Activated naive CD8-positive, alpha-beta T cell treated with anti-CD3 and anti-CD28 coated beads, Interleukin-2, amount 10 ng/mL, durations not matched to agents 7 days and 5 days (primary cell): ENCODE results near the gene CEP152. TPM values are rescaled to one million over a fixed set of nuclear protein-coding genes. Genes with fewer than 3 reads are reported as not detected.
A peak's percentile ranks its signal among the peaks of the same experiment; 100 is the strongest.
"Not testable (repeated sequence)": the region's sequence is repeated elsewhere in the genome, so short reads cannot be mapped to it uniquely, and the experiment has no call there.

Experiments used
- ATAC-seq: fragments of 150-1000 bp; cut with Tn5 transposase; one replicate; pipeline ENCODE4 v1.10.0; 2021; ENCODE audit warnings: low read depth, moderate library complexity
- POLR2A ChIA-PET: fragments of 350-600 bp; sonication (Branson Sonifier 250); formaldehyde crosslinking; loops from one replicate; lab custom pipeline; 2021; ENCODE audit warnings: antibody characterized with exemption; lab: Charles Lee
- DNase-seq: peaks from one replicate; pipeline ENCODE4 v3.0.0; 2021
- H3K27ac Mint-ChIP-seq: one replicate; pipeline ENCODE4 v1.8.0; 2022; ENCODE audit warnings: mild to moderate bottlenecking, mixed read lengths
- H3K27me3 Mint-ChIP-seq: one replicate; pipeline ENCODE4 v1.8.0; 2022; ENCODE audit warnings: mild to moderate bottlenecking, moderate library complexity, mixed read lengths
- H3K36me3 Mint-ChIP-seq: one replicate; pipeline ENCODE4 v1.8.0; 2021; ENCODE audit warnings: mild to moderate bottlenecking, mixed read lengths
- H3K4me1 Mint-ChIP-seq: one replicate; pipeline ENCODE4 v1.8.0; 2021; ENCODE audit warnings: mixed read lengths
- H3K4me3 Mint-ChIP-seq: one replicate; pipeline ENCODE4 v1.8.0; 2022; ENCODE audit warnings: mild to moderate bottlenecking, moderate library complexity, mixed read lengths
- H3K9me3 Mint-ChIP-seq: one replicate; pipeline ENCODE4 v1.8.0; 2021; ENCODE audit warnings: mixed read lengths
- total RNA-seq, 2 experiments: library from RNA; stranded (reverse); gene quantifications; one replicate each; pipeline ENCODE4 v1.2.3, GENCODE V29; 2021

CEP152 gene
- 10 to 100 TPM; 31.1 to 39.2 TPM for total RNA-seq

- ATAC-seq, result peak; percentile 96
- Mint-ChIP-seq H3K4me1 (peaks cover 37% of the 10 kb centered on the region), H3K27ac (peak within 1 kb of the TSS; percentile 96), H3K27me3 (peaks cover 9% of the 10 kb centered on the region), H3K4me3 (peak within 1 kb of the TSS; percentile 90), H3K9me3 (no peaks in the 10 kb centered on the region), H3K36me3 (peaks cover 9% of the 10 kb centered on the region)
- DNase-seq, result peak; percentile 93
- POLR2A ChIA-PET, result interaction anchor here (0.6 to 1.9 kb wide), 10 partner anchors 9 to 1954 kb away, joined by 3 to 14 read pairs (median 5); partner anchors contain the start of genes COPS2, EID1, GALK2 and SECISBP2L
Measured at GRCh38 chr15:48810414-48811324, at the start of gene CEP152. CEP152 (minus strand) TSS chr15:48811069; CDS start chr15:48805649, 5,420 bp downstream.

- DNase-seq (no peak), ATAC-seq (no peak)
- Mint-ChIP-seq H3K4me1 (peaks cover 7% of the 10 kb centered on the region), H3K4me3 (no peak overlapping the region), H3K9me3 (no peaks in the 10 kb centered on the region), H3K27me3 (peaks cover 24% of the 10 kb centered on the region), H3K36me3 (no peaks in the 10 kb centered on the region), H3K27ac (no peak overlapping the region)
- POLR2A ChIA-PET, result no interaction called here
Measured at GRCh38 chr15:48859426-48859825, 48.6 kb upstream of the CEP152 start.

GRCh38 chr15:48858401-48858800 is 47.5 kb upstream of the CEP152 start:
- no peaks in the 10 kb centered on the region for H3K9me3 Mint-ChIP-seq
- no peak overlapping the region for H3K4me3 Mint-ChIP-seq
- no peak for DNase-seq
- POLR2A ChIA-PET, result no interaction called here
- no peaks in the 10 kb centered on the region for H3K36me3 Mint-ChIP-seq
- ATAC-seq, result no peak
- H3K27ac Mint-ChIP-seq, result no peak overlapping the region
- H3K27me3 Mint-ChIP-seq, result peaks cover 32% of the 10 kb centered on the region
- peaks cover 7% of the 10 kb centered on the region for H3K4me1 Mint-ChIP-seq

GRCh38 chr15:48856942-48857341 is 46.1 kb upstream of the CEP152 start:
- H3K4me3 Mint-ChIP-seq, result no peak overlapping the region
- H3K27me3 Mint-ChIP-seq, result peaks cover 36% of the 10 kb centered on the region
- H3K36me3 Mint-ChIP-seq, result no peaks in the 10 kb centered on the region
- no peak for ATAC-seq
- POLR2A ChIA-PET, result no interaction called here
- peaks cover 2% of the 10 kb centered on the region for H3K4me1 Mint-ChIP-seq
- no peaks in the 10 kb centered on the region for H3K9me3 Mint-ChIP-seq
- no peak for DNase-seq
- H3K27ac Mint-ChIP-seq, result no peak overlapping the region

- POLR2A ChIA-PET, result no interaction called here
- Mint-ChIP-seq H3K9me3 (no peaks in the 10 kb centered on the region), H3K36me3 (no peaks in the 10 kb centered on the region), H3K4me1 (no peaks in the 10 kb centered on the region), H3K27me3 (peaks cover 36% of the 10 kb centered on the region), H3K27ac (no peak overlapping the region), H3K4me3 (no peak overlapping the region)
- no peak for ATAC-seq
- no peak for DNase-seq
Measured at GRCh38 chr15:48855501-48856440, 44.9 kb upstream of the CEP152 start.

GRCh38 chr15:48854434-48854833 is 43.6 kb upstream of the CEP152 start:
- H3K4me1 Mint-ChIP-seq, POLR2A ChIA-PET, H3K4me3 Mint-ChIP-seq, H3K9me3 Mint-ChIP-seq, ATAC-seq, H3K27ac Mint-ChIP-seq, DNase-seq, H3K36me3 Mint-ChIP-seq: not testable (repeated sequence)
- peaks cover 36% of the 10 kb centered on the region for H3K27me3 Mint-ChIP-seq

- DNase-seq (no peak), ATAC-seq (no peak)
- H3K27me3 Mint-ChIP-seq, result peaks cover 24% of the 10 kb centered on the region
- no peak overlapping the region for H3K27ac Mint-ChIP-seq
- H3K4me3 Mint-ChIP-seq, result no peak overlapping the region
- no peaks in the 10 kb centered on the region for H3K9me3 Mint-ChIP-seq
- H3K4me1 Mint-ChIP-seq, result no peaks in the 10 kb centered on the region
- H3K36me3 Mint-ChIP-seq, result peaks cover 2% of the 10 kb centered on the region
- POLR2A ChIA-PET, result no interaction called here
Measured at GRCh38 chr15:48851956-48852355, 41.1 kb upstream of the CEP152 start.

GRCh38 chr15:48850648-48851047 is 39.8 kb upstream of the CEP152 start:
- DNase-seq (no peak), ATAC-seq (no peak)
- Mint-ChIP-seq H3K27me3 (peaks cover 18% of the 10 kb centered on the region), H3K4me3 (no peak overlapping the region), H3K36me3 (peaks cover 2% of the 10 kb centered on the region), H3K4me1 (no peaks in the 10 kb centered on the region), H3K27ac (no peak overlapping the region), H3K9me3 (no peaks in the 10 kb centered on the region)
- POLR2A ChIA-PET, result no interaction called here

GRCh38 chr15:48845123-48845522 is 34.3 kb upstream of the CEP152 start:
- no peaks in the 10 kb centered on the region for H3K4me1 Mint-ChIP-seq
- peaks cover 2% of the 10 kb centered on the region for H3K27me3 Mint-ChIP-seq
- DNase-seq, result no peak
- no peak for ATAC-seq
- POLR2A ChIA-PET, result no interaction called here
- no peaks in the 10 kb centered on the region for H3K9me3 Mint-ChIP-seq
- H3K27ac Mint-ChIP-seq, result no peak overlapping the region
- no peak overlapping the region for H3K4me3 Mint-ChIP-seq
- H3K36me3 Mint-ChIP-seq, result peaks cover 2% of the 10 kb centered on the region

- DNase-seq, result no peak
- Mint-ChIP-seq H3K27me3 (peaks cover 2% of the 10 kb centered on the region), H3K36me3 (no peaks in the 10 kb centered on the region), H3K9me3 (no peaks in the 10 kb centered on the region), H3K4me3 (no peak overlapping the region), H3K27ac (no peak overlapping the region), H3K4me1 (no peaks in the 10 kb centered on the region)
- ATAC-seq, result no peak
- POLR2A ChIA-PET, result no interaction called here
Measured at GRCh38 chr15:48842501-48842900, 31.6 kb upstream of the CEP152 start.

GRCh38 chr15:48834756-48835155 is 23.9 kb upstream of the CEP152 start:
- Mint-ChIP-seq H3K4me3 (no peak overlapping the region), H3K9me3 (peaks cover 5% of the 10 kb centered on the region), H3K27ac (no peak overlapping the region), H3K4me1 (no peaks in the 10 kb centered on the region), H3K36me3 (peaks cover 3% of the 10 kb centered on the region), H3K27me3 (peaks cover 19% of the 10 kb centered on the region)
- POLR2A ChIA-PET, result no interaction called here
- no peak for ATAC-seq
- no peak for DNase-seq

- no peaks in the 10 kb centered on the region for H3K4me1 Mint-ChIP-seq
- POLR2A ChIA-PET, result interaction anchor here (0.9 kb wide), 1 partner anchor 122 kb away, joined by 3 read pairs; no protein-coding TSS in a partner anchor
- no peak overlapping the region for H3K27ac Mint-ChIP-seq
- ATAC-seq (no peak), DNase-seq (no peak)
- H3K36me3 Mint-ChIP-seq, result peaks cover 3% of the 10 kb centered on the region
- peaks cover 5% of the 10 kb centered on the region for H3K9me3 Mint-ChIP-seq
- H3K4me3 Mint-ChIP-seq, result no peak overlapping the region
- H3K27me3 Mint-ChIP-seq, result peaks cover 22% of the 10 kb centered on the region
Measured at GRCh38 chr15:48833526-48834239, 22.8 kb upstream of the CEP152 start.

- POLR2A ChIA-PET, result interaction anchor here (0.9 kb wide), 1 partner anchor 121 kb away, joined by 3 read pairs; no protein-coding TSS in a partner anchor
- H3K27ac Mint-ChIP-seq, result no peak overlapping the region
- no peak for DNase-seq
- H3K9me3 Mint-ChIP-seq, result peaks cover 5% of the 10 kb centered on the region
- no peaks in the 10 kb centered on the region for H3K4me1 Mint-ChIP-seq
- peaks cover 23% of the 10 kb centered on the region for H3K27me3 Mint-ChIP-seq
- H3K36me3 Mint-ChIP-seq, result peaks cover 3% of the 10 kb centered on the region
- no peak overlapping the region for H3K4me3 Mint-ChIP-seq
- ATAC-seq, result no peak
Measured at GRCh38 chr15:48832648-48833047, 21.8 kb upstream of the CEP152 start.
